Activated naive CD8-positive, alpha-beta T cell treated with anti-CD3 and anti-CD28 coated beads for 36 hours (primary cell): ENCODE results near the gene FKBP1B. TPM values are rescaled to one million over a fixed set of nuclear protein-coding genes. Genes with fewer than 3 reads are reported as not detected.
A peak's percentile ranks its signal among the peaks of the same experiment; 100 is the strongest.
"Not testable (repeated sequence)": the region's sequence is repeated elsewhere in the genome, so short reads cannot be mapped to it uniquely, and the experiment has no call there.

Experiments
- DNase-seq: peaks from one replicate; pipeline ENCODE4 v3.0.0; 2021
- H3K27ac Mint-ChIP-seq: one replicate; pipeline ENCODE4 v1.8.0; 2022; ENCODE audit warnings: mild to moderate bottlenecking, moderate library complexity, mixed read lengths
- H3K27me3 Mint-ChIP-seq: one replicate; pipeline ENCODE4 v1.8.0; 2022; ENCODE audit warnings: mild to moderate bottlenecking, mixed read lengths
- H3K36me3 Mint-ChIP-seq: one replicate; pipeline ENCODE4 v1.8.0; 2021; ENCODE audit warnings: mild to moderate bottlenecking, mixed read lengths
- H3K4me1 Mint-ChIP-seq: one replicate; pipeline ENCODE4 v1.8.0; 2021; ENCODE audit warnings: mixed read lengths
- H3K4me3 Mint-ChIP-seq: one replicate; pipeline ENCODE4 v1.8.0; 2022; ENCODE audit warnings: mild to moderate bottlenecking, moderate library complexity, mixed read lengths
- H3K9me3 Mint-ChIP-seq: one replicate; pipeline ENCODE4 v1.8.0; 2022; ENCODE audit warnings: mixed read lengths
- total RNA-seq, 2 experiments: library from RNA; stranded (reverse); gene quantifications; one replicate each; pipeline ENCODE4 v1.2.3, GENCODE V29; 2021

Gene FKBP1B
- 1 to 10 TPM in 1 of 2 experiments, under 1 TPM in 1; 0.99 to 1.0 TPM for total RNA-seq

GRCh38 chr2:24049485-24050021, at the start of gene FKBP1B:
TSS of gene FKBP1B (plus strand) at chr2:24049741. CDS start at chr2:24049850, 109 bp downstream.
- Mint-ChIP-seq H3K36me3 (peaks cover 1% of the 10 kb centered on the region), H3K4me1 (peaks cover 18% of the 10 kb centered on the region), H3K27ac (no peak within 1 kb of the TSS), H3K4me3 (peak within 1 kb of the TSS; percentile 74), H3K27me3 (peaks cover 6% of the 10 kb centered on the region), H3K9me3 (no peaks in the 10 kb centered on the region)
- DNase-seq, result peak; percentile 80

- Mint-ChIP-seq H3K4me3 (no peak overlapping the region), H3K9me3 (no peaks in the 10 kb centered on the region), H3K4me1 (peaks cover 3% of the 10 kb centered on the region), H3K27me3 (peaks cover 37% of the 10 kb centered on the region), H3K27ac (no peak overlapping the region), H3K36me3 (no peaks in the 10 kb centered on the region)
- no peak for DNase-seq
Measured at GRCh38 chr2:24007693-24008092, 41.8 kb upstream of the FKBP1B start.

- Mint-ChIP-seq H3K36me3 (no peaks in the 10 kb centered on the region), H3K27me3 (peaks cover 46% of the 10 kb centered on the region), H3K4me3 (no peak overlapping the region), H3K4me1 (peaks cover 3% of the 10 kb centered on the region), H3K9me3 (no peaks in the 10 kb centered on the region), H3K27ac (no peak overlapping the region)
- no peak for DNase-seq
Measured at GRCh38 chr2:24008672-24009366, 40.7 kb upstream of the FKBP1B start.

- no peak overlapping the region for H3K27ac Mint-ChIP-seq
- no peak overlapping the region for H3K4me3 Mint-ChIP-seq
- H3K9me3 Mint-ChIP-seq, result no peaks in the 10 kb centered on the region
- H3K27me3 Mint-ChIP-seq, result peaks cover 46% of the 10 kb centered on the region
- peaks cover 3% of the 10 kb centered on the region for H3K4me1 Mint-ChIP-seq
- no peak for DNase-seq
- H3K36me3 Mint-ChIP-seq, result no peaks in the 10 kb centered on the region
Measured at GRCh38 chr2:24009367-24009679, 40.2 kb upstream of the FKBP1B start.

GRCh38 chr2:24009680-24010476, 39.7 kb upstream of the FKBP1B start, which contains the start of gene MFSD2B:
TSS of gene MFSD2B (plus strand) at chr2:24010085. CDS start at chr2:24010097, 12 bp downstream.
- no peaks in the 10 kb centered on the region for H3K9me3 Mint-ChIP-seq
- peaks cover 3% of the 10 kb centered on the region for H3K4me1 Mint-ChIP-seq
- no peak within 1 kb of the TSS for H3K4me3 Mint-ChIP-seq
- H3K27me3 Mint-ChIP-seq, result peaks cover 46% of the 10 kb centered on the region
- H3K27ac Mint-ChIP-seq, result no peak within 1 kb of the TSS
- no peaks in the 10 kb centered on the region for H3K36me3 Mint-ChIP-seq
- DNase-seq, result no peak

- Mint-ChIP-seq H3K36me3 (no peaks in the 10 kb centered on the region), H3K27me3 (peaks cover 46% of the 10 kb centered on the region), H3K4me1 (peaks cover 3% of the 10 kb centered on the region), H3K9me3 (no peaks in the 10 kb centered on the region), H3K27ac (no peak overlapping the region), H3K4me3 (no peak overlapping the region)
- DNase-seq, result no peak
Measured at GRCh38 chr2:24010477-24011249, 38.9 kb upstream of the FKBP1B start.

- H3K9me3 Mint-ChIP-seq, result no peaks in the 10 kb centered on the region
- H3K4me3 Mint-ChIP-seq, result no peak overlapping the region
- no peak overlapping the region for H3K27ac Mint-ChIP-seq
- DNase-seq, result no peak
- no peaks in the 10 kb centered on the region for H3K36me3 Mint-ChIP-seq
- H3K4me1 Mint-ChIP-seq, result peaks cover 3% of the 10 kb centered on the region
- peaks cover 46% of the 10 kb centered on the region for H3K27me3 Mint-ChIP-seq
Measured at GRCh38 chr2:24011250-24012104, 38.1 kb upstream of the FKBP1B start.

GRCh38 chr2:24012521-24013188, 36.9 kb upstream of the FKBP1B start:
- H3K27me3 Mint-ChIP-seq, result peaks cover 46% of the 10 kb centered on the region
- H3K4me3 Mint-ChIP-seq, result no peak overlapping the region
- no peaks in the 10 kb centered on the region for H3K9me3 Mint-ChIP-seq
- peaks cover 3% of the 10 kb centered on the region for H3K4me1 Mint-ChIP-seq
- H3K27ac Mint-ChIP-seq, result no peak overlapping the region
- H3K36me3 Mint-ChIP-seq, result no peaks in the 10 kb centered on the region
- DNase-seq, result no peak

GRCh38 chr2:24014902-24015301, 34.6 kb upstream of the FKBP1B start:
- H3K4me1 Mint-ChIP-seq, DNase-seq, H3K4me3 Mint-ChIP-seq, H3K9me3 Mint-ChIP-seq, H3K36me3 Mint-ChIP-seq, H3K27ac Mint-ChIP-seq: not testable (repeated sequence)
- H3K27me3 Mint-ChIP-seq, result peaks cover 29% of the 10 kb centered on the region

- no peak overlapping the region for H3K4me3 Mint-ChIP-seq
- no peak for DNase-seq
- H3K36me3 Mint-ChIP-seq, result no peaks in the 10 kb centered on the region
- H3K9me3 Mint-ChIP-seq, result no peaks in the 10 kb centered on the region
- no peak overlapping the region for H3K27ac Mint-ChIP-seq
- H3K4me1 Mint-ChIP-seq, result no peaks in the 10 kb centered on the region
- H3K27me3 Mint-ChIP-seq, result peaks cover 27% of the 10 kb centered on the region
Measured at GRCh38 chr2:24015562-24016375, 33.8 kb upstream of the FKBP1B start.

- Mint-ChIP-seq H3K36me3 (no peaks in the 10 kb centered on the region), H3K27me3 (peaks cover 21% of the 10 kb centered on the region), H3K4me3 (no peak overlapping the region), H3K4me1 (no peaks in the 10 kb centered on the region), H3K9me3 (no peaks in the 10 kb centered on the region), H3K27ac (no peak overlapping the region)
- DNase-seq, result no peak
Measured at GRCh38 chr2:24016376-24016761, 33.2 kb upstream of the FKBP1B start.

GRCh38 chr2:24016853-24017703, 32.5 kb upstream of the FKBP1B start:
- no peak overlapping the region for H3K4me3 Mint-ChIP-seq
- no peaks in the 10 kb centered on the region for H3K4me1 Mint-ChIP-seq
- H3K27me3 Mint-ChIP-seq, result peaks cover 14% of the 10 kb centered on the region
- DNase-seq, result no peak
- no peak overlapping the region for H3K27ac Mint-ChIP-seq
- peaks cover under 1% of the 10 kb centered on the region for H3K36me3 Mint-ChIP-seq
- H3K9me3 Mint-ChIP-seq, result no peaks in the 10 kb centered on the region
